ENCODE data around the gene CHST9. TPM values are rescaled to one million over a fixed set of nuclear protein-coding genes. Genes with fewer than 3 reads are reported as not detected.

The CHST9 gene
- total and polyA plus RNA-seq, 2 donors (not counting 3 experiments of a cell fraction or from before 2014, with no cell fraction given), result not detected

DNA sequence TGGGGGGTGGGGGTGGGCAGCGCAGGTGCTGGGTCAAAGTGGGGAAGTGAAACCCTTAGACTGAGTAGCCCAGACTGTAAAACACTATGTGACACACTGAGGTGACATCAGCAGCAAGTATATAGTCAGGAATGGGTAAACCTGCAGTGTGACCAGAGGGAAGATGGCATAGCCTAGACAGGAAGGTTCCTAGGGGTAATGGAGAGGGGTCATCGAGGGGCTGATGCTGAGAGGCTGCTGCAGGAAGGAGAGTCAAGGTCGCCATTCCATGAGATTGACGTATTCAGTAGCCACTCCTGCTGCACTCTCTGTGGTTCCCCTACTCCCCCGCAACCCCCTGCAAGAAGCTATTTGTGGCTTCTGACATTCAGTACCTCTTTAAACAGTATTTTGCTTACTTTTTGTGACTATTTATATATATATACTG, 111.7 kb downstream of the CHST9 start:
- H3K79me2 ChIP-seq (ENCODE audit: control insufficient read depth, insufficient read depth, low read length), result no peaks in the 10 kb centered on the region
- H3K36me3 ChIP-seq (ENCODE audit: control insufficient read depth in 2 of 2, extremely low read depth in 1 of 2, insufficient read depth in 2 of 2, low read length in 2 of 2), result no peaks in the 10 kb centered on the region
- no peaks in the 10 kb centered on the region for H3K27me3 ChIP-seq (ENCODE audit: control insufficient read depth in 2 of 2, insufficient read depth in 2 of 2, low read length in 2 of 2)
- ChIA-PET CTCF (no interaction called here), POLR2A (no interaction called here)
- dilution Hi-C loops (cut with MboI; ENCODE audit: extremely low pct_ligation_motif_present, low sequenced_read_pairs) (no loop called here), intact Hi-C loops (cut with micrococcal nuclease) (no loop called here)
- H3K9me1 ChIP-seq (replicated peaks; ENCODE audit: control insufficient read depth, extremely low read depth, insufficient read depth, low read length), result no peaks in the 10 kb centered on the region
- no peak overlapping the region for H3K9ac ChIP-seq (replicated peaks; ENCODE audit: extremely low read depth, insufficient read depth, low read length)
- no peaks in the 10 kb centered on the region for H3K4me1 ChIP-seq (ENCODE audit: control insufficient read depth, extremely low read depth, insufficient read depth, low read length)
- DNase-seq (ENCODE audit: low read depth, low spot score) (no peak), FAIRE-seq (no peak)
- H2AFZ ChIP-seq (ENCODE audit: low read depth, low read length), result no peak overlapping the region
- no peaks in the 10 kb centered on the region for H4K20me1 ChIP-seq (replicated peaks; ENCODE audit: control insufficient read depth, extremely low read depth, insufficient read depth, low read length)
- no peaks in the 10 kb centered on the region for H3K9me3 ChIP-seq (replicated peaks; ENCODE audit: control insufficient read depth, insufficient read depth, low read length)
- BruUV-seq (replicated peaks), result no TSS peak
- no peak overlapping the region for H3K27ac ChIP-seq (ENCODE audit: insufficient read depth, low read depth, low read length)
- no peak overlapping the region for H3K4me2 ChIP-seq (ENCODE audit: insufficient read depth, low read length)
- no peak overlapping the region for H3K4me3 ChIP-seq (replicated peaks in 1 of 3; ENCODE audit: insufficient read depth in 1 of 3, low read depth in 1 of 3, low read length in 3 of 3)
- TF ChIP-seq POLR2AphosphoS5 (IDR thresholded peaks at IDR 0.05; ENCODE audit: insufficient read depth, low read depth, low read length), result no peak
- no peak for TF ChIP-seq MYC (IDR thresholded peaks at IDR 0.05; ENCODE audit: low read depth, low read length)
- no peak for TF ChIP-seq GATA2 (IDR thresholded peaks at IDR 0.05; ENCODE audit: insufficient read depth, insufficient read length, low read depth, low read length)
- TF ChIP-seq, protein P1, sequence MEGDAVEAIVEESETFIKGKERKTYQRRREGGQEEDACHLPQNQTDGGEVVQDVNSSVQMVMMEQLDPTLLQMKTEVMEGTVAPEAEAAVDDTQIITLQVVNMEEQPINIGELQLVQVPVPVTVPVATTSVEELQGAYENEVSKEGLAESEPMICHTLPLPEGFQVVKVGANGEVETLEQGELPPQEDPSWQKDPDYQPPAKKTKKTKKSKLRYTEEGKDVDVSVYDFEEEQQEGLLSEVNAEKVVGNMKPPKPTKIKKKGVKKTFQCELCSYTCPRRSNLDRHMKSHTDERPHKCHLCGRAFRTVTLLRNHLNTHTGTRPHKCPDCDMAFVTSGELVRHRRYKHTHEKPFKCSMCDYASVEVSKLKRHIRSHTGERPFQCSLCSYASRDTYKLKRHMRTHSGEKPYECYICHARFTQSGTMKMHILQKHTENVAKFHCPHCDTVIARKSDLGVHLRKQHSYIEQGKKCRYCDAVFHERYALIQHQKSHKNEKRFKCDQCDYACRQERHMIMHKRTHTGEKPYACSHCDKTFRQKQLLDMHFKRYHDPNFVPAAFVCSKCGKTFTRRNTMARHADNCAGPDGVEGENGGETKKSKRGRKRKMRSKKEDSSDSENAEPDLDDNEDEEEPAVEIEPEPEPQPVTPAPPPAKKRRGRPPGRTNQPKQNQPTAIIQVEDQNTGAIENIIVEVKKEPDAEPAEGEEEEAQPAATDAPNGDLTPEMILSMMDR (IDR thresholded peaks at IDR 0.05; ENCODE audit: extremely low read depth in 1 of 2, insufficient read depth in 1 of 2, low read depth in 1 of 2, low read length in 2 of 2), result no peak
- TF ChIP-seq MAX (IDR thresholded peaks at IDR 0.05; ENCODE audit: insufficient read depth, insufficient read length), result no peak
- TF ChIP-seq FOS (IDR thresholded peaks at IDR 0.05; ENCODE audit: borderline replicate concordance, insufficient read depth, low read length), result no peak
- TF ChIP-seq JUN (IDR thresholded peaks at IDR 0.05; ENCODE audit: borderline replicate concordance, insufficient read depth, insufficient read length, low read depth), result no peak
- TF ChIP-seq EZH2 (IDR thresholded peaks at IDR 0.05; ENCODE audit: borderline replicate concordance, low read depth, low read length, severe bottlenecking), result no peak
- no peak for TF ChIP-seq POLR2A (IDR thresholded peaks at IDR 0.05; ENCODE audit: low read depth, low read length)

Data from endothelial cell of umbilical vein (primary cell).